Measurements from ENCODE around the gene SOX4.

GRCh38 chr6:21594416-21595281, 1.1 kb downstream of the SOX4 start:
- no peak for TF ChIP-seq CTCF (IDR thresholded peaks at IDR 0.05)
- TF ChIP-seq POLR2A (IDR thresholded peaks at IDR 0.05) = no peak

All from testis (tissue), 2 donors.